Activated naive CD4-positive, alpha-beta T cell treated with anti-CD3 and anti-CD28 coated beads, Interleukin-2, amount 50 U/mL, for 24 hours (primary cell): ENCODE results near the gene MYBPC1.
"Not testable (repeated sequence)": the region's sequence is repeated elsewhere in the genome, so short reads cannot be mapped to it uniquely, and the experiment has no call there.

Experiments used
- H3K27ac Mint-ChIP-seq: one replicate; pipeline ENCODE4 v1.8.0; 2021; ENCODE audit warnings: mild to moderate bottlenecking, mixed read lengths
- H3K27me3 Mint-ChIP-seq: one replicate; pipeline ENCODE4 v1.8.0; 2021; ENCODE audit warnings: mixed read lengths
- H3K36me3 Mint-ChIP-seq: one replicate; pipeline ENCODE4 v1.8.0; 2021; ENCODE audit warnings: mixed read lengths
- H3K4me1 Mint-ChIP-seq: one replicate; pipeline ENCODE4 v1.8.0; 2021; ENCODE audit warnings: mixed read lengths
- H3K4me3 Mint-ChIP-seq: one replicate; pipeline ENCODE4 v1.8.0; 2021; ENCODE audit warnings: mild to moderate bottlenecking, mixed read lengths
- H3K9me3 Mint-ChIP-seq: one replicate; pipeline ENCODE4 v1.8.0; 2021; ENCODE audit warnings: mixed read lengths

The MYBPC1 gene

DNA sequence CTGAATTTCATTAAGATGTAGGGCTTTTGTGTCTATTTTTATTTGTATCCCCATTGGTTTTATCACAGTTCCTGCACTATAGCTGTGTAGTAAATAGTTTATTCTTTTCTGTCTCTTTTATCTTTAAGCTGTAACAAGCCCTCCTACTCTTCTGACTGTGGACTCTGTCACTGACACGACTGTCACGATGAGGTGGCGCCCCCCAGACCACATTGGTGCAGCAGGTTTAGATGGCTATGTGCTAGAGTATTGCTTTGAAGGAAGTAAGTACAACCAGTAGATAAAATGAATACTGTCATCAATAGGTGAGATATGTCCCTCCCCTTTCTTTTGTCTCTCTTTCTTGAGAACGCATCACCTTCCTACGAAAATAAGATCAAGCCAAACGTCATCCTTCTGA, 68.5 kb downstream of the MYBPC1 start:
- Mint-ChIP-seq H3K4me1 (no peaks in the 10 kb centered on the region), H3K9me3 (no peaks in the 10 kb centered on the region), H3K27ac (no peak overlapping the region), H3K4me3 (no peak overlapping the region), H3K36me3 (no peaks in the 10 kb centered on the region), H3K27me3 (peaks cover 3% of the 10 kb centered on the region)

GRCh38 chr12:101664992-101665391, 70.2 kb downstream of the MYBPC1 start:
- Mint-ChIP-seq H3K9me3 (no peaks in the 10 kb centered on the region), H3K27ac (no peak overlapping the region), H3K36me3 (no peaks in the 10 kb centered on the region), H3K4me3 (no peak overlapping the region), H3K4me1 (peaks cover 2% of the 10 kb centered on the region), H3K27me3 (peaks cover 3% of the 10 kb centered on the region)

DNA sequence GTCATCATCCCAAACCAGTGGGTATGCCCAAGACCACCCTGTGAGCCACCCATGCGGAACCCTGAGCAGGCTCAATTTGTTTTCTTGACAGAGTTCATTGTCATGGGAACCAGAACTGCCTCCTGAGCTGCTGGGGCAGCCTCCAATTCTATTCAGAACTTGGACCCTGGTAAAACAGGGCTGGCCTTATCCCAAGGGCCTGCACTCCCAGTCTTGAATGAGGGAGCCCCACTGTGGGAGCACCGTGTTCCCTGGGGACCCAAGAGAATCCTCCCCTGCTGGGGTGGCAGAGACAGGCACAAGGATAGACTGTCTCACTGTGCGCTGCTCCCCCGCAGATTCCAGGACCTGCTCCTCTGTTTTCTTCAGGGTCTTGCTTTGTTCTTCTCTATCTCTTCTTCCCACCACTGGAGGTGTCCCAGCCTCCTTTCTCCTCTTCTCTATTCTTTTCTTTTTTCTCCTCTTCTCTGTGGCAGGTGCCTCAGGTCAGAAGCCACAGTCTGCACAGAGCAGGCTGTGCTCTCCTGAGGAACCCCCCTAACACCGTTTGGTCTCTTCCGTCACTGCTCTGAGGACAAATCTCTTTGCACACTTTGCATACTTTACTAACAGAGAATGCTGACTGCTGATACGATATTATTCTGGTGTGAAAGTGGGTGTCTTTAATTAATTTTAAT, 71.4 kb downstream of the MYBPC1 start:
- H3K4me3 Mint-ChIP-seq = no peak overlapping the region
- H3K9me3 Mint-ChIP-seq = no peaks in the 10 kb centered on the region
- H3K27ac Mint-ChIP-seq = no peak overlapping the region
- H3K4me1 Mint-ChIP-seq = peaks cover 14% of the 10 kb centered on the region
- H3K27me3 Mint-ChIP-seq = peaks cover 3% of the 10 kb centered on the region
- no peaks in the 10 kb centered on the region for H3K36me3 Mint-ChIP-seq

- Mint-ChIP-seq H3K27ac (no peak overlapping the region), H3K4me3 (no peak overlapping the region), H3K9me3 (no peaks in the 10 kb centered on the region), H3K4me1 (peaks cover 24% of the 10 kb centered on the region), H3K27me3 (peaks cover 3% of the 10 kb centered on the region), H3K36me3 (no peaks in the 10 kb centered on the region)
Observed at GRCh38 chr12:101667591-101667990, 72.8 kb downstream of the MYBPC1 start.

DNA sequence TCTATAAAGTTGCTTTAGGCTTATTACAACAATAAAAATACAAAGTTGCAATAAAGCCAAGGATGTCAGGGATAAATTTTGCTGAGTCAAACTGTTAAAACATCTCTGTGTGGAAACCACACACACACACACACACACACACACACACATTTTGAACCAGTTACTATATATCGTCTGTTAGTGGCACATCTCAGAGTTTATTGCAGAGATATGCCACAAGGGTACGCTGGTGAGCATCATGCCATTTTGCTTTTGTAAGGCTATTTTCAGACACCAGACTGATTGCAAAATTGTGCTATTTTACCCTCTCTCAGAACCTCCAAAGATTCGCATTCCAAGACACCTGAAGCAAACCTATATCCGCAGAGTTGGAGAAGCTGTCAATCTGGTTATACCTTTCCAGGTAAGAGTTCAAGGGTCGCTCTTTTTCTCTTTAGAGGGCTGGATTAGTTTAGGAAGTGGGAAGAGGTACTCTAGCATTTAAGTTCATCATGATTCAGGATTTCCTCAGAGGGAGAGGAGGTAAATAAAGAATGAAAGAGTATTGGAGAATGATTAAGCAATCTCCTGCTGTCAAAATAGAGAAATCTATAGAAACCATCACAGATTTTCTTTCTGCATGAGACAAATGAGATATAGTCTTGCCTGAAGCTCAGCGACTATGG, 75.4 kb downstream of the MYBPC1 start:
- Mint-ChIP-seq H3K9me3 (no peaks in the 10 kb centered on the region), H3K27me3 (peaks cover 3% of the 10 kb centered on the region), H3K27ac (peak overlapping the region; percentile 71), H3K4me3 (no peak overlapping the region), H3K36me3 (no peaks in the 10 kb centered on the region), H3K4me1 (peaks cover 24% of the 10 kb centered on the region)

- Mint-ChIP-seq H3K4me3 (peak overlapping the region; percentile 60), H3K36me3 (no peaks in the 10 kb centered on the region), H3K27ac (peak overlapping the region; percentile 56), H3K9me3 (no peaks in the 10 kb centered on the region), H3K27me3 (peaks cover 2% of the 10 kb centered on the region), H3K4me1 (peaks cover 24% of the 10 kb centered on the region)
Observed at GRCh38 chr12:101671157-101671791, 76.5 kb downstream of the MYBPC1 start.

- H3K27me3 Mint-ChIP-seq = no peaks in the 10 kb centered on the region
- no peaks in the 10 kb centered on the region for H3K9me3 Mint-ChIP-seq
- H3K27ac Mint-ChIP-seq = peak overlapping the region; percentile 30
- peak overlapping the region; percentile 60 for H3K4me3 Mint-ChIP-seq
- no peaks in the 10 kb centered on the region for H3K36me3 Mint-ChIP-seq
- H3K4me1 Mint-ChIP-seq = peaks cover 24% of the 10 kb centered on the region
Observed at GRCh38 chr12:101671833-101672232, 77.1 kb downstream of the MYBPC1 start.

GRCh38 chr12:101675555-101675954, 80.8 kb downstream of the MYBPC1 start:
- H3K27ac Mint-ChIP-seq = no peak overlapping the region
- no peak overlapping the region for H3K4me3 Mint-ChIP-seq
- H3K36me3 Mint-ChIP-seq = no peaks in the 10 kb centered on the region
- peaks cover 17% of the 10 kb centered on the region for H3K4me1 Mint-ChIP-seq
- no peaks in the 10 kb centered on the region for H3K27me3 Mint-ChIP-seq
- no peaks in the 10 kb centered on the region for H3K9me3 Mint-ChIP-seq

DNA sequence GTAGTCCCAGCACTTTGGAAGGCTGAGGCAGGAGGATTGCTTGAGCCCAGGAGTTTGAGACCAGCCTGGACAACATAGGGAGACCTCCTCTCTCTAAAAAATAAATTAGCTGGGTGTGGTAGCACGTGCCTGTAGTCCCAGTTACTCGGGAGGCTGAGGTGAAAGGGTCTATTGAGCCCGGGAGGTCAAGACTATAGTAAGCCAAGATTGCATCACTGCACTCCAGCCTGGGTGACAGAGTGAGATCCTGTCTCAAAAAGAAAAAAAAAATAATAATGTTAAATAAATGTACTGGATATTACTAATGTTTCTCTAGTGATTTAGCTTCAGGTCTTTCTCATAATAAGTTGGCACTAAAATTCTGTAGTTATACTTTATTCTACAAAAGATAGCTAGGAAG, 81.7 kb downstream of the MYBPC1 start:
- H3K36me3 Mint-ChIP-seq, H3K4me1 Mint-ChIP-seq, H3K9me3 Mint-ChIP-seq, H3K4me3 Mint-ChIP-seq, H3K27ac Mint-ChIP-seq, H3K27me3 Mint-ChIP-seq: not testable (repeated sequence)

GRCh38 chr12:101678081-101678480, 83.3 kb downstream of the MYBPC1 start:
- H3K36me3 Mint-ChIP-seq = no peaks in the 10 kb centered on the region
- H3K27ac Mint-ChIP-seq = no peak overlapping the region
- H3K4me3 Mint-ChIP-seq = no peak overlapping the region
- H3K4me1 Mint-ChIP-seq = no peaks in the 10 kb centered on the region
- H3K9me3 Mint-ChIP-seq = no peaks in the 10 kb centered on the region
- no peaks in the 10 kb centered on the region for H3K27me3 Mint-ChIP-seq

DNA sequence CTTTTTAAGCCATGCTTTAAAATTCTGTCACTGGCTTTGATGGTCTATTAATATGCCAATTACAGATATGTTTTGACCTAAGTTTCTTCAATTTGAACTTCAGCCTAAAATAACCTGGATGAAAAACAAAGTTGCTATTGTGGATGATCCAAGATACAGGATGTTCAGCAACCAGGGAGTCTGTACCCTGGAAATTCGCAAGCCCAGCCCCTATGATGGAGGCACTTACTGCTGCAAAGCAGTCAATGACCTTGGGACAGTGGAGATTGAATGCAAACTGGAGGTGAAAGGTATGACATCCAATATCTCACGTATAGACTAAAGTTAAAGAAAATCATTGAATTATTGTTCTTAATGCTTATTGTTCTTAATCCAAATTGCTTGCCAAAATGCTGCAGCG, 85.5 kb downstream of the MYBPC1 start:
- H3K9me3 Mint-ChIP-seq = no peaks in the 10 kb centered on the region

DNA sequence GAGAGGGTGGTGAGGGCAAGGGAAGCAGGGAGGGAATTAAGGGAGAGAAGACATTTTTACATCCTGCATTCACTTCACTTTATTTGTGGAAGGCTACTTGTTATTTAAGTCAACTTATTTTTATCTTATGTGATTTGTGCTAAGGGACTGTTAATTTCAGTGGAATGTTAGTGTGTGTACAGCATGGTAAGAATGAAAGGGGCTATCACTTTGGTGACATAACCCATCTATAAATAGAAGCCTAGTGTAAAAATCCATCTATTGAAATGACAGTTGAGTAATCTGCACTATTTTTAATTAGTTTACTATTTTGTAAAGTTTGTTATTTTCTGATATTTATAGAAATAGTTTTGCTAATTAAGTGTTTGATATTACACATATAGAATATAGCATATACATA, 85.9 kb downstream of the MYBPC1 start:
- Mint-ChIP-seq H3K27me3 (no peaks in the 10 kb centered on the region), H3K36me3 (no peaks in the 10 kb centered on the region), H3K9me3 (no peaks in the 10 kb centered on the region), H3K27ac (no peak overlapping the region), H3K4me1 (no peaks in the 10 kb centered on the region), H3K4me3 (no peak overlapping the region)

More for the DNA sequence above, 85.5 kb downstream of the MYBPC1 start:
- Mint-ChIP-seq H3K4me3 (no peak overlapping the region), H3K4me1 (no peaks in the 10 kb centered on the region), H3K36me3 (no peaks in the 10 kb centered on the region), H3K27ac (no peak overlapping the region), H3K27me3 (no peaks in the 10 kb centered on the region)

GRCh38 chr12:101681627-101682026, 86.9 kb downstream of the MYBPC1 start:
- not testable (repeated sequence) for H3K36me3 Mint-ChIP-seq, H3K4me1 Mint-ChIP-seq, H3K27ac Mint-ChIP-seq, H3K9me3 Mint-ChIP-seq, H3K4me3 Mint-ChIP-seq, H3K27me3 Mint-ChIP-seq

DNA sequence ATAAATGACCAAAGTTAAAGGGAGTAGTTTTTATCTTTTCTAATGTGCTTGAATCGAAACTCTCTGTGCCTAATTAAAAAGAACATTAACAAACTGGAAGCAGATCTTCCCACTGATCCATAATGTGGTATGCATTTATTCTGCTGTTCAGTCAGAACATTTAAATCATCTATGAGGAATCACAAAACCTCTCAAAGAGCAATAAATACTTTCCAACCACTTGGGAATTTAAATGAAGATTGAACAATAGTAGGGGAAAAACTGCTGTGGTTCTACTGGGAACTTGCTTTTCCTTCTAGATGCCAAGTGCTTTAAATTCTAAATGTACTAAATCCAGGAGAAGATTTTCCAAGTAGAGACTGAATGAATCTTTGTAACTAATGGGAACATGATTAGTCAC, 90.3 kb downstream of the MYBPC1 start:
- H3K4me3 Mint-ChIP-seq = no peak overlapping the region
- H3K9me3 Mint-ChIP-seq = no peaks in the 10 kb centered on the region
- no peaks in the 10 kb centered on the region for H3K27me3 Mint-ChIP-seq
- no peak overlapping the region for H3K27ac Mint-ChIP-seq
- no peaks in the 10 kb centered on the region for H3K4me1 Mint-ChIP-seq
- H3K36me3 Mint-ChIP-seq = no peaks in the 10 kb centered on the region

DNA sequence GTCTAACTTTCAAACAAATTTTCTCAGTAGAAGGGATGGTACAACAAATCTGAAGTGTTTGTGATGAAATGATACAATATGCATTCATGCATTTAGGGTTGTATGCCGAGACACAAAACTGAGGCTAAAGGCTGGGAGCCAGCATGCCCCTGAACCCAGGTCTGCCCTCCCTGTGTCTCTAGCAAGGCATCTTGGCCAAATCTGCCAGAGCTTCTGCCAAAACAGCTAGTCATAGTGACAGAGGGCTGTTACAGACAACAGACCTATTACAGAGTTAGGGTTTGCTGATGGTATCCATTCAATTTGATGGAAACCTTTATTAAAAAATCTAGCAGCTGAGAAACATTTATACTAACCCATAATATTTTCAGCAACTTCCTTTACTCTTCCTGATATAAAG, 91.4 kb downstream of the MYBPC1 start:
- no peaks in the 10 kb centered on the region for H3K27me3 Mint-ChIP-seq
- no peaks in the 10 kb centered on the region for H3K36me3 Mint-ChIP-seq
- H3K9me3 Mint-ChIP-seq = no peaks in the 10 kb centered on the region
- no peak overlapping the region for H3K4me3 Mint-ChIP-seq
- no peaks in the 10 kb centered on the region for H3K4me1 Mint-ChIP-seq
- no peak overlapping the region for H3K27ac Mint-ChIP-seq

GRCh38 chr12:101690544-101691098, 95.8 kb downstream of the MYBPC1 start:
- H3K9me3 Mint-ChIP-seq = no peaks in the 10 kb centered on the region

More at GRCh38 chr12:101690544-101691098, 95.8 kb downstream of the MYBPC1 start:
- Mint-ChIP-seq H3K27me3 (no peaks in the 10 kb centered on the region), H3K36me3 (no peaks in the 10 kb centered on the region), H3K4me3 (no peak overlapping the region), H3K27ac (no peak overlapping the region), H3K4me1 (peaks cover 4% of the 10 kb centered on the region)
